T1000 (cell line): ENCODE measurements around the gene PRUNE2.
"Not testable (repeated sequence)": the region's sequence is repeated elsewhere in the genome, so short reads cannot be mapped to it uniquely, and the experiment has no call there.

Experiments used
- DNase-seq: peaks from one replicate; lab custom pipeline; 2025; ENCODE audit warnings: mixed read lengths; lab: John Stamatoyannopoulos, UW

The PRUNE2 gene

GRCh38 chr9:76600007-76600615, 305.8 kb downstream of the PRUNE2 start:
- DNase-seq, result no peak

GRCh38 chr9:76598981-76599380, 306.9 kb downstream of the PRUNE2 start:
- no peak for DNase-seq

- no peak for DNase-seq
These were observed 310.3 kb downstream of the PRUNE2 start for GRCh38 chr9:76595645-76596044.

- DNase-seq, result no peak
These were observed 311.0 kb downstream of the PRUNE2 start for GRCh38 chr9:76594764-76595424.

- not testable (repeated sequence) for DNase-seq
These were observed 311.8 kb downstream of the PRUNE2 start for GRCh38 chr9:76593961-76594735.

- DNase-seq, result no peak
These were observed 313.0 kb downstream of the PRUNE2 start for GRCh38 chr9:76592974-76593347.

GRCh38 chr9:76592091-76592973, 313.6 kb downstream of the PRUNE2 start:
- no peak for DNase-seq

- no peak for DNase-seq
These were observed 314.5 kb downstream of the PRUNE2 start for GRCh38 chr9:76591256-76591950.

- no peak for DNase-seq
These were observed 317.6 kb downstream of the PRUNE2 start for GRCh38 chr9:76588316-76588715.

- no peak for DNase-seq
These were observed 319.3 kb downstream of the PRUNE2 start for GRCh38 chr9:76586390-76587314.

GRCh38 chr9:76585487-76586389, 320.2 kb downstream of the PRUNE2 start:
- no peak for DNase-seq

GRCh38 chr9:76583256-76583655, 322.7 kb downstream of the PRUNE2 start:
- no peak for DNase-seq

GRCh38 chr9:76581731-76582130, 324.2 kb downstream of the PRUNE2 start:
- DNase-seq, result no peak

- DNase-seq, result no peak
These were observed 325.1 kb downstream of the PRUNE2 start for GRCh38 chr9:76580820-76581219.

- DNase-seq, result no peak
These were observed 325.7 kb downstream of the PRUNE2 start for GRCh38 chr9:76580188-76580587.

GRCh38 chr9:76576344-76576743, 329.6 kb downstream of the PRUNE2 start:
- no peak for DNase-seq

- DNase-seq, result no peak
These were observed 330.2 kb downstream of the PRUNE2 start for GRCh38 chr9:76575761-76576160.

GRCh38 chr9:76573905-76574760, 331.8 kb downstream of the PRUNE2 start:
- DNase-seq, result no peak
